ENCODE results near the gene CASQ2.

DNA sequence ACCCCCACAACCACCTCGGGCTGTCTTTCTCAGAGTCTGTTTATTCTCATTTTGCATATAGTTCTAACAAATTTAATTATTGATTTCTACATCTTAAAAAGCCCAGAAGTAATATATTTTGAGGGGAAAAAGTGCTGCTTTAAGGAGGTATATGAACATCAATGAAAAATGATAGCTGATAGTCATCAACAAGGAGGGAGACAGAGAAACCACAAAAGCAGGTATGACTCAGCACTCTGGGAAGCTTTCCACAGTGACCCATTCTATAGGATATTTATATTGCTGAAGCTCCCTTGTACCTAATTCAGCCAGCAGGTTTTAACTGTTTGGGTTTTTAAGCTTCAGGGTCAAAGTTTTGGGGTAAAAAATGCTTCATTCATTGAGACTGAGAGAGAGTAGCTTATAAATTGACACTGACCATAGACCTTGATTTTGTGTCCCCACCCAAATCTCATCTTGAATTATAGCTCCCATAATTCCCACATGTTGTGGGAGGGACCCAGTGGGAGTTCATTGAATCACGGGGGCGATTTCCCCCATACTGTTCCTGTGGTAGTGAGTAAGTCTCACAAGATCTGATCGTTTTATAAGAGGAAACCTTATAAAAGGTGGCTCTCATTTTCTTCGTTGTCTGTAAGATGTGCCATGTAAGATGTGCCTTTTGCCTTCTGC lies 99.4 kb downstream of the CASQ2 start:
- TF ChIP-seq, protein P1, sequence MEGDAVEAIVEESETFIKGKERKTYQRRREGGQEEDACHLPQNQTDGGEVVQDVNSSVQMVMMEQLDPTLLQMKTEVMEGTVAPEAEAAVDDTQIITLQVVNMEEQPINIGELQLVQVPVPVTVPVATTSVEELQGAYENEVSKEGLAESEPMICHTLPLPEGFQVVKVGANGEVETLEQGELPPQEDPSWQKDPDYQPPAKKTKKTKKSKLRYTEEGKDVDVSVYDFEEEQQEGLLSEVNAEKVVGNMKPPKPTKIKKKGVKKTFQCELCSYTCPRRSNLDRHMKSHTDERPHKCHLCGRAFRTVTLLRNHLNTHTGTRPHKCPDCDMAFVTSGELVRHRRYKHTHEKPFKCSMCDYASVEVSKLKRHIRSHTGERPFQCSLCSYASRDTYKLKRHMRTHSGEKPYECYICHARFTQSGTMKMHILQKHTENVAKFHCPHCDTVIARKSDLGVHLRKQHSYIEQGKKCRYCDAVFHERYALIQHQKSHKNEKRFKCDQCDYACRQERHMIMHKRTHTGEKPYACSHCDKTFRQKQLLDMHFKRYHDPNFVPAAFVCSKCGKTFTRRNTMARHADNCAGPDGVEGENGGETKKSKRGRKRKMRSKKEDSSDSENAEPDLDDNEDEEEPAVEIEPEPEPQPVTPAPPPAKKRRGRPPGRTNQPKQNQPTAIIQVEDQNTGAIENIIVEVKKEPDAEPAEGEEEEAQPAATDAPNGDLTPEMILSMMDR (IDR thresholded peaks at IDR 0.05; ENCODE audit: poor library complexity): no peak
- no peak for TF ChIP-seq EZH2 (IDR thresholded peaks at IDR 0.05; ENCODE audit: borderline replicate concordance)
- no peak for TF ChIP-seq EZH2phosphoT487 (IDR thresholded peaks at IDR 0.05; ENCODE audit: low read depth, severe bottlenecking, unreplicated experiment)

Data from hepatocyte (in vitro differentiated cells).